Suprapubic skin (tissue), 4 donors: ENCODE results near the gene UHRF2.

ENCODE experiments used
- CTCF ChIP-seq, 2 donors: fragments of 200-600 bp in 1 of 2; fragments of 450-650 bp in 1 of 2; sonication (generic) in 1 of 2; IDR thresholded peaks; one replicate each; pipeline ENCODE4 v1.5.1; 2016 to 2019; ENCODE audit warnings: antibody characterized with exemption in 2 of 2, mild to moderate bottlenecking in 1 of 2, moderate library complexity in 1 of 2
- POLR2A ChIP-seq, 2 donors: fragments of 450-650 bp; IDR thresholded peaks; one replicate each; pipeline ENCODE4 v1.6.1; 2017; ENCODE audit warnings: antibody characterized with exemption in 2 of 2, mild to moderate bottlenecking in 2 of 2, moderate library complexity in 2 of 2
- POLR2AphosphoS5 ChIP-seq, 3 donors: sonication (generic); formaldehyde crosslinking; IDR thresholded peaks; one replicate each; pipeline ENCODE4 v1.6.1; 2017; ENCODE audit warnings: antibody characterized with exemption in 3 of 3

GRCh38 chr9:6502399-6502798 lies 89.4 kb downstream of the UHRF2 start:
- no peak for TF ChIP-seq CTCF (IDR thresholded peaks at IDR 0.05)
- TF ChIP-seq POLR2A (IDR thresholded peaks at IDR 0.05), result no peak
- TF ChIP-seq POLR2AphosphoS5 (IDR thresholded peaks at IDR 0.05), result no peak
